GM12878 (cell line): ENCODE results near the gene STEAP2. TPM values are rescaled to one million over a fixed set of nuclear protein-coding genes. Genes with fewer than 3 reads are reported as not detected.

ENCODE experiments used
- ATAC-seq: fragments of 200-7000 bp; cut with Tn5 transposase; 3 replicates; pipeline ENCODE4 v1.9.1; 2020; ENCODE audit warnings: mild to moderate bottlenecking, moderate library complexity
- BruUV-seq: library from RNA; stranded (reverse); fragments of 400-500 nt; replicated peaks from 2 replicates; lab custom pipeline; 2021; lab: Mats Ljungman, UMichigan
- CTCF ChIA-PET: fragments of 300-600 bp; sonication (Branson Sonifier 250); formaldehyde crosslinking; extraction: SDS; loops from one replicate; lab custom pipeline; 2021; ENCODE audit warnings: inconsistent platforms; lab: Yijun Ruan, JAX
- POLR2A ChIA-PET: fragments of 350-600 bp; formaldehyde crosslinking; extraction: SDS; loops from one replicate; lab custom pipeline; 2021; ENCODE audit warnings: inconsistent platforms; lab: Charles Lee
- RAD21 ChIA-PET: fragments of 300-600 bp; sonication (Branson Sonifier 250); formaldehyde crosslinking; loops from one replicate; lab custom pipeline; 2023; ENCODE audit warnings: antibody characterized with exemption; ENCODE audit not compliant: unreplicated experiment; lab: Charles Lee
- SMC1A ChIA-PET: fragments of 300-600 bp; sonication (Branson Sonifier 250); formaldehyde crosslinking; loops from one replicate; lab custom pipeline; 2023; ENCODE audit not compliant: unreplicated experiment, uncharacterized antibody; lab: Charles Lee
- DNase-seq: peaks from one replicate; pipeline ENCODE4 v3.0.0-alpha.2; 2011; ENCODE audit warnings: low read depth, low spot score
- FAIRE-seq: peaks from 3 replicates; lab custom pipeline; 2011; peaks lifted over from hg19 to GRCh38; lab: Jason Lieb, UNC
- H2AFZ ChIP-seq: 2 replicates; pipeline ENCODE4 v1.6.0; 2011; ENCODE audit warnings: low read depth, low read length, control low read depth; ENCODE audit not compliant: control insufficient read depth
- H3K27ac ChIP-seq: 2 replicates; pipeline ENCODE4 v1.5.1; 2011; ENCODE audit warnings: control low read depth; ENCODE audit not compliant: control insufficient read depth, insufficient read depth
- H3K27me3 ChIP-seq, 2 experiments: replicated peaks in 1 of 2; 2 replicates each; pipeline versions ENCODE4 v1.6.0 to v1.6.1; 2011; ENCODE audit warnings: low read length in 1 of 2; ENCODE audit not compliant: control insufficient read depth in 2 of 2, insufficient read depth in 2 of 2
- H3K36me3 ChIP-seq, 2 experiments: 2 replicates each; pipeline ENCODE4 v1.5.1; 2011; ENCODE audit warnings: low read length in 1 of 2; ENCODE audit not compliant: control insufficient read depth in 2 of 2, insufficient read depth in 2 of 2
- H3K4me1 ChIP-seq: 2 replicates; pipeline ENCODE4 v1.6.1; 2011; ENCODE audit warnings: mild to moderate bottlenecking, low read length, moderate library complexity, mixed read lengths; ENCODE audit not compliant: control insufficient read depth, insufficient read depth
- H3K4me2 ChIP-seq: 2 replicates; pipeline ENCODE4 v1.6.0; 2011; ENCODE audit warnings: control low read depth; ENCODE audit not compliant: control insufficient read depth, insufficient read depth
- H3K4me3 ChIP-seq: fragments of 200-600 bp; sonication (generic); 2 replicates; pipeline ENCODE4 v1.5.1; 2016
- H3K79me2 ChIP-seq: 2 replicates; pipeline ENCODE4 v1.6.0; 2011; ENCODE audit warnings: low read length; ENCODE audit not compliant: control insufficient read depth, insufficient read depth
- H3K9ac ChIP-seq: 2 replicates; pipeline ENCODE4 v1.8.0; 2011; ENCODE audit warnings: low read length, control low read depth, mixed read lengths; ENCODE audit not compliant: control insufficient read depth, insufficient read depth
- H3K9me3 ChIP-seq: replicated peaks from 3 replicates; pipeline ENCODE4 v1.5.1; 2011; ENCODE audit warnings: mild to moderate bottlenecking, low read length; ENCODE audit not compliant: control insufficient read depth, insufficient read depth
- H4K20me1 ChIP-seq: 2 replicates; pipeline ENCODE4 v1.6.0; 2011; ENCODE audit not compliant: control insufficient read depth, insufficient read depth
- ASH2L ChIP-seq: fragments of 300-600, 200-600 bp; sonication (generic); IDR thresholded peaks from 2 replicates; pipeline ENCODE4 v1.6.1; 2017; ENCODE audit warnings: low read depth, mild to moderate bottlenecking, borderline replicate concordance
- DPF2 ChIP-seq: fragments of 450-650 bp; IDR thresholded peaks from 2 replicates; pipeline ENCODE4 v1.6.1; 2017; ENCODE audit warnings: mild to moderate bottlenecking
- ESRRA ChIP-seq: IDR thresholded peaks from 2 replicates; pipeline ENCODE4 v1.6.1; 2012; ENCODE audit warnings: mild to moderate bottlenecking, low read length, improper control_type of control experiment
- ETV6 ChIP-seq, 2 experiments: fragments of 450-650 bp in 1 of 2; IDR thresholded peaks in 1 of 2; conservative IDR thresholded peaks in 1 of 2; 2 replicates each; pipeline ENCODE4 v1.6.1; 2014; ENCODE audit warnings: antibody characterized with exemption in 1 of 2, borderline replicate concordance in 1 of 2, low read depth in 1 of 2, mild to moderate bottlenecking in 1 of 2, moderate library complexity in 1 of 2
- JUNB ChIP-seq: IDR thresholded peaks from 2 replicates; pipeline ENCODE4 v1.6.1; 2016; ENCODE audit warnings: antibody characterized with exemption, mild to moderate bottlenecking
- MEF2B ChIP-seq: fragments of 450-650 bp; IDR thresholded peaks from 2 replicates; pipeline ENCODE4 v1.6.1; 2018; ENCODE audit warnings: mild to moderate bottlenecking, moderate library complexity; ENCODE audit not compliant: partially characterized antibody, poor library complexity, severe bottlenecking
- MTA3 ChIP-seq: IDR thresholded peaks from 2 replicates; pipeline ENCODE4 v1.6.1; 2012; ENCODE audit warnings: low read length, inconsistent platforms, borderline replicate concordance
- MYC ChIP-seq: IDR thresholded peaks from 2 replicates; pipeline ENCODE4 v1.6.1; 2011; ENCODE audit warnings: mild to moderate bottlenecking, low read length, moderate library complexity, inconsistent platforms; ENCODE audit not compliant: insufficient read depth, insufficient replicate concordance, insufficient read length, severe bottlenecking
- NFYA ChIP-seq: IDR thresholded peaks from 2 replicates; pipeline ENCODE4 v1.6.1; 2011; ENCODE audit warnings: low read depth, mild to moderate bottlenecking, low read length, improper control_type of control experiment, borderline replicate concordance
- NR2C2 ChIP-seq: IDR thresholded peaks from 2 replicates; pipeline ENCODE4 v1.6.1; 2011; ENCODE audit warnings: borderline replicate concordance, low read depth; ENCODE audit not compliant: control insufficient read depth, insufficient read length
- PRDM15 ChIP-seq: fragments of 450-650 bp; formaldehyde crosslinking; IDR thresholded peaks from 2 replicates; pipeline ENCODE4 v1.4.0; 2020; ENCODE audit warnings: mild to moderate bottlenecking, moderate library complexity
- RUNX3 ChIP-seq: IDR thresholded peaks from 2 replicates; pipeline ENCODE4 v1.6.1; 2012; ENCODE audit warnings: low read length, inconsistent platforms
- ZNF622 ChIP-seq: fragments of 450-650 bp; IDR thresholded peaks from 2 replicates; pipeline ENCODE4 v1.6.1; 2017; ENCODE audit warnings: mild to moderate bottlenecking, inconsistent platforms
- WGBS: methylation state at CpG from one replicate; pipeline ENCODE4 v1.1.6; 2016; ENCODE audit warnings: low lambda C conversion rate; ENCODE audit not compliant: insufficient replicate concordance, insufficient coverage; ENCODE audit errors: missing lambda C conversion rate; 5-methylcytosine and 5-hydroxymethylcytosine counted together
- in situ Hi-C: fragments of 300-500 bp; cut with MboI; formaldehyde crosslinking; loops from 9 replicates; pipeline ENCODE4 v1.14.3; 2018; ENCODE audit warnings: mixed read lengths
- intact Hi-C: fragments of 100-400 bp; cut with micrococcal nuclease; formaldehyde crosslinking; loops from one replicate; pipeline ENCODE4 v1.14.2; 2022; ENCODE audit not compliant: unreplicated experiment
- polyA plus RNA-seq, 11 experiments: library from polyadenylated mRNA; depleted of rRNA in 4 of 11; unstranded in 6 of 11; stranded (reverse) in 5 of 11; fragments of >200 nt; fragmentation: Nextera tagmentation in 4 of 11; fragmentation: Illumina TruSeq in 1 of 11; extraction: Ambion mirVana in 4 of 11; extraction: Trizol in 1 of 11; gene quantifications; 1 replicate in 1 of 11; 2 replicates in 10 of 11; pipeline versions ENCODE4 v1.2.1 to v1.2.3, GENCODE V29; 2011 to 2016; ENCODE audit warnings: inconsistent platforms in 2 of 11, missing spikeins in 2 of 11, low read depth in 1 of 11
- total RNA-seq, 4 experiments: library from RNA; depleted of rRNA in 3 of 4; stranded (reverse); fragments of >200 nt in 3 of 4; fragmentation: Illumina TruSeq in 1 of 4; extraction: Trizol in 1 of 4; gene quantifications; 2 replicates each; pipeline versions ENCODE4 v1.2.1 to v1.2.3, GENCODE V29; 2013 to 2021

STEAP2 gene
- total and polyA plus RNA-seq, 10 of the 15 experiments (the other 5 are each of a cell fraction or from before 2014, with no cell fraction given) = 0.64 to 17.6 (median 1.8) TPM

DNA sequence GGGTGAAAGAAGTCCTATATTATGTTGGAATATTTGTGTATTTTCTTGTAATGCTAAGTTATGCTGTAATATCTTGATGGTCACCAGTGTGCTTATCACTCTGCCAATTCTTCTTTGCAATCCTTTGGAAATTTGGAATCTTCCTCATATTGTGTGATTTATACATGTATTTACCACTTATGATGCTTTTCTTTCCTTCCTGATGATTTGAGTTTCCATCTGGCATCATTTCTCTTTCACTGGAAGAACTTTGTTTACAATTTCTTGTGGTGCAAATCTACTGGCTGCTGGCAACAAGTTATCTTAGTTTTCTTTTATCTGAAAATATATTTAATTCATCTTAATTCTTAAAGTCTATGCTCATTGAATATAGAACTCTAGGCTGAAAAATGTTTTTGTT lies 62.6 kb downstream of the STEAP2 start:
- H3K4me2 ChIP-seq = no peak overlapping the region
- H3K36me3 ChIP-seq = no peaks in the 10 kb centered on the region
- H3K27me3 ChIP-seq = no peaks in the 10 kb centered on the region
- ChIA-PET POLR2A (no interaction called here), SMC1A (interaction anchor here (1.0 to 1.3 kb wide), 3 partner anchors 9 to 152 kb away, joined by 3 to 5 read pairs (median 5); no protein-coding TSS in a partner anchor), RAD21 (interaction anchor here (1.5 kb wide), 1 partner anchor 31 kb away, joined by 3 read pairs; no protein-coding TSS in a partner anchor), CTCF (interaction anchor here (0.7 to 1.7 kb wide), 2 partner anchors 10 to 11 kb away, joined by 3 to 9 read pairs; no protein-coding TSS in a partner anchor)
- no peak overlapping the region for H3K9ac ChIP-seq
- FAIRE-seq (no peak), DNase-seq (no peak), ATAC-seq (no peak)
- no TSS peak for BruUV-seq
- H3K9me3 ChIP-seq = no peaks in the 10 kb centered on the region
- H2AFZ ChIP-seq = no peak overlapping the region
- H4K20me1 ChIP-seq = no peaks in the 10 kb centered on the region
- H3K4me3 ChIP-seq = no peak overlapping the region
- in situ Hi-C loops = no loop called here
- H3K27ac ChIP-seq = no peak overlapping the region
- TF ChIP-seq MEF2B (no peak), DPF2 (no peak)
- no peaks in the 10 kb centered on the region for H3K4me1 ChIP-seq
- intact Hi-C loops = no loop called here
- H3K79me2 ChIP-seq = no peaks in the 10 kb centered on the region

DNA sequence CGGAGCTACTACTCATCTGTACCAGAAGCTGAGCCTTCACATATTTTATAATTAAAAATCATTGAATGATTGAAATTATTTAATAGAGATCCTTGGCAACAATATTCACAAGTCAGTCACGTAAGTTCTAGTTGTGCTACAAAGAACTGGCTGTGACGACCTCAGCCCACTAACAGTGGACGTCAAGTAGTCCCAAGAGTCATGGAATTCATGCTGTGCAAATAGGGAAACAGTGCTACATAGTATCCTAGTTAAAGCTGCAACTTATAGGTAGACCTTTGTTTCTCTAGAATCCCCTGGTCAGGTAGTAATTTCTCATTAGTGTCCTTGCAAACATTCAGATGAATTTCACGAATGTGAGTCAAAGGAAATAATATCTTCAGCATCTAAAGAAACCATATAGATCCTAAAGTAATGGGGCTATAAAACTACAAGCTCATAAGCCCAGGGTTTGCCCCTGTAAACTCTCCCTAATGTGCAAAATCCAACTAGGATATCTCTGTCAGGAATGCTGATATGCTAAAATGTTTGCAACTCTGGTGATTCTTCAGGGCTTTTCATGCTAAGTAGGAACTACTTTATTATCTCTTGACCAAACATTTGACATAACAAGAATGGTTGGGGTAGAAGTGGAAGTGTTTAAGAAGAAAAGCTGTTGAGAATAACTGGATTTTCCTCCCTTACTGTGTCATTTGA lies 64.6 kb downstream of the STEAP2 start:
- H4K20me1 ChIP-seq = no peaks in the 10 kb centered on the region
- no peak overlapping the region for H3K27ac ChIP-seq
- H3K9ac ChIP-seq = no peak overlapping the region
- no peak overlapping the region for H2AFZ ChIP-seq
- no TSS peak for BruUV-seq
- ATAC-seq (no peak), DNase-seq (no peak), FAIRE-seq (no peak)
- H3K79me2 ChIP-seq = no peaks in the 10 kb centered on the region
- ChIA-PET RAD21 (interaction anchor here (1.2 to 1.4 kb wide), 3 partner anchors 8 to 21 kb away, joined by 3 to 4 read pairs (median 3); no protein-coding TSS in a partner anchor), POLR2A (no interaction called here), SMC1A (interaction anchor here (0.8 to 3.6 kb wide), 9 partner anchors 8 to 52 kb away, joined by 3 to 16 read pairs (median 7); no protein-coding TSS in a partner anchor), CTCF (interaction anchor here (1.2 to 2.8 kb wide), 4 partner anchors 15 to 151 kb away, joined by 3 to 10 read pairs (median 9); no protein-coding TSS in a partner anchor)
- H3K4me3 ChIP-seq = no peak overlapping the region
- H3K27me3 ChIP-seq = no peaks in the 10 kb centered on the region
- no peak overlapping the region for H3K4me2 ChIP-seq
- no peaks in the 10 kb centered on the region for H3K9me3 ChIP-seq
- 10% methylated on average over 5 of the region's 5 CpGs for WGBS
- H3K36me3 ChIP-seq = no peaks in the 10 kb centered on the region
- no peaks in the 10 kb centered on the region for H3K4me1 ChIP-seq
- intact Hi-C loops (no loop called here), in situ Hi-C loops (no loop called here)
- no peak for TF ChIP-seq JUNB
- no peak for TF ChIP-seq NR2C2
- no peak for TF ChIP-seq ESRRA
- no peak for TF ChIP-seq ASH2L
- no peak for TF ChIP-seq ETV6 (conservative IDR thresholded peaks at IDR 0.05 in 1 of 2, IDR thresholded peaks at IDR 0.05 in 1 of 2; ENCODE audit: borderline replicate concordance in 1 of 2, low read depth in 1 of 2)
- no peak for TF ChIP-seq ZNF622
- TF ChIP-seq MYC = no peak
- TF ChIP-seq PRDM15 (CRISPR knock-in tag) = no peak
- TF ChIP-seq NFYA = no peak
- TF ChIP-seq RUNX3 = no peak
- TF ChIP-seq MTA3 = no peak
